Endothelial cell of umbilical vein (primary cell): ENCODE data around the gene XKRX. TPM values are rescaled to one million over a fixed set of nuclear protein-coding genes. Genes with fewer than 3 reads are reported as not detected.
A peak's percentile ranks its signal among the peaks of the same experiment; 100 is the strongest.

ENCODE experiments used
- BruUV-seq: library from RNA; stranded (reverse); fragments of 400-500 nt; replicated peaks from 2 replicates; lab custom pipeline; 2021; lab: Mats Ljungman, UMichigan
- CTCF ChIA-PET: fragments of 300-600, 350-600 bp; sonication (Branson Sonifier 250); formaldehyde crosslinking; loops from one replicate; lab custom pipeline; 2021; ENCODE audit warnings: antibody characterized with exemption, inconsistent platforms; lab: Charles Lee
- POLR2A ChIA-PET: fragments of 300-600, 350-600 bp; sonication (Branson Sonifier 250); formaldehyde crosslinking; loops from one replicate; lab custom pipeline; 2021; ENCODE audit warnings: antibody characterized with exemption, inconsistent platforms; lab: Charles Lee
- DNase-seq: peaks from one replicate; pipeline ENCODE4 v3.0.0-alpha.2; 2011; ENCODE audit warnings: low read depth, low spot score
- FAIRE-seq: peaks from 2 replicates; lab custom pipeline; 2011; peaks lifted over from hg19 to GRCh38; lab: Jason Lieb, UNC
- H2AFZ ChIP-seq: 2 replicates; pipeline ENCODE4 v1.6.0; 2012; ENCODE audit warnings: low read depth, low read length, control low read depth, inconsistent platforms
- H3K27ac ChIP-seq: 2 replicates; pipeline ENCODE4 v1.5.1; 2011; ENCODE audit warnings: low read depth, mild to moderate bottlenecking, control low read depth, low read length, moderate library complexity; ENCODE audit not compliant: insufficient read depth
- H3K27me3 ChIP-seq, 2 experiments: 2 replicates each; pipeline versions ENCODE4 v1.6.0 to v1.6.1; 2011; ENCODE audit warnings: low read length in 2 of 2, mixed read lengths in 1 of 2; ENCODE audit not compliant: control insufficient read depth in 2 of 2, insufficient read depth in 2 of 2
- H3K36me3 ChIP-seq, 2 experiments: 2 replicates in 1 of 2; 3 replicates in 1 of 2; pipeline ENCODE4 v1.5.1; 2011; ENCODE audit warnings: low read length in 2 of 2, mild to moderate bottlenecking in 1 of 2, moderate library complexity in 1 of 2; ENCODE audit not compliant: control insufficient read depth in 2 of 2, insufficient read depth in 2 of 2; ENCODE audit errors: extremely low read depth in 1 of 2
- H3K4me1 ChIP-seq: 3 replicates; pipeline ENCODE4 v1.5.1; 2011; ENCODE audit warnings: mild to moderate bottlenecking, low read length; ENCODE audit not compliant: control insufficient read depth, insufficient read depth; ENCODE audit errors: extremely low read depth
- H3K4me2 ChIP-seq: 2 replicates; pipeline ENCODE4 v1.6.1; 2011; ENCODE audit warnings: low read length, control low read depth, mixed read lengths; ENCODE audit not compliant: insufficient read depth
- H3K4me3 ChIP-seq, 3 experiments: fragments of 200-600 bp in 1 of 3; sonication (generic), shearing (Covaris generic) in 1 of 3; replicated peaks in 1 of 3; 2 replicates each; pipeline ENCODE4 v1.5.1; 2011 to 2016; ENCODE audit warnings: control low read depth in 3 of 3, low read length in 3 of 3, mild to moderate bottlenecking in 2 of 3, inconsistent platforms in 1 of 3, low read depth in 1 of 3, moderate library complexity in 1 of 3; ENCODE audit not compliant: insufficient read depth in 1 of 3
- H3K79me2 ChIP-seq: 2 replicates; pipeline ENCODE4 v1.6.0; 2012; ENCODE audit warnings: low read length, inconsistent platforms; ENCODE audit not compliant: control insufficient read depth, insufficient read depth
- H3K9ac ChIP-seq: replicated peaks from 2 replicates; pipeline ENCODE3; 2011; ENCODE audit warnings: low read length, control low read depth; ENCODE audit not compliant: insufficient read depth; ENCODE audit errors: extremely low read depth
- H3K9me1 ChIP-seq: replicated peaks from 3 replicates; pipeline ENCODE4 v1.6.0; 2011; ENCODE audit warnings: mild to moderate bottlenecking, low read length; ENCODE audit not compliant: control insufficient read depth, insufficient read depth; ENCODE audit errors: extremely low read depth
- H3K9me3 ChIP-seq: replicated peaks from 2 replicates; pipeline ENCODE4 v1.5.1; 2012; ENCODE audit warnings: low read length, inconsistent platforms; ENCODE audit not compliant: control insufficient read depth, insufficient read depth
- H4K20me1 ChIP-seq: replicated peaks from 2 replicates; pipeline ENCODE3; 2011; ENCODE audit warnings: mild to moderate bottlenecking, low read length; ENCODE audit not compliant: control insufficient read depth, insufficient read depth; ENCODE audit errors: extremely low read depth
- EZH2 ChIP-seq: IDR thresholded peaks from 2 replicates; pipeline ENCODE4 v1.6.1; 2012; ENCODE audit warnings: borderline replicate concordance, low read depth, mild to moderate bottlenecking, moderate library complexity, low read length, inconsistent platforms; ENCODE audit not compliant: severe bottlenecking
- FOS ChIP-seq: IDR thresholded peaks from 2 replicates; pipeline ENCODE4 v1.6.1; 2011; ENCODE audit warnings: mild to moderate bottlenecking, low read length, moderate library complexity, borderline replicate concordance; ENCODE audit not compliant: insufficient read depth
- GATA2 ChIP-seq: IDR thresholded peaks from 2 replicates; pipeline ENCODE4 v1.7.0; 2011; ENCODE audit warnings: low read depth, mild to moderate bottlenecking, moderate library complexity, mixed read lengths, low read length; ENCODE audit not compliant: insufficient read length, insufficient read depth
- JUN ChIP-seq: IDR thresholded peaks from 2 replicates; pipeline ENCODE4 v1.6.1; 2011; ENCODE audit warnings: borderline replicate concordance, low read depth; ENCODE audit not compliant: insufficient read length, insufficient read depth
- MYC ChIP-seq: IDR thresholded peaks from one replicate; pipeline ENCODE4 v1.6.1; 2011; ENCODE audit warnings: mild to moderate bottlenecking, low read depth, low read length
- POLR2A ChIP-seq: IDR thresholded peaks from 2 replicates; pipeline ENCODE4 v1.6.1; 2012; ENCODE audit warnings: low read depth, mild to moderate bottlenecking, control low read depth, low read length
- POLR2AphosphoS5 ChIP-seq: IDR thresholded peaks from 2 replicates; pipeline ENCODE4 v1.6.1; 2012; ENCODE audit warnings: low read depth, mild to moderate bottlenecking, control low read depth, low read length, moderate library complexity; ENCODE audit not compliant: insufficient read depth
- dilution Hi-C: fragments of 300-500 bp; cut with MboI; formaldehyde crosslinking; loops from one replicate; pipeline ENCODE4 v1.15.0; 2019; ENCODE audit warnings: low sequenced_read_pairs; ENCODE audit not compliant: extremely low pct_ligation_motif_present
- intact Hi-C: fragments of 100-400 bp; cut with micrococcal nuclease; formaldehyde crosslinking; loops from one replicate; pipeline ENCODE4 v1.10.0; 2022
- polyA plus RNA-seq, 4 experiments: library from polyadenylated mRNA; depleted of rRNA in 3 of 4; stranded (reverse) in 3 of 4; unstranded in 1 of 4; fragments of >200 nt; gene quantifications; 2 replicates each; pipeline versions ENCODE4 v1.2.1 to v1.2.3, GENCODE V29; 2011 to 2012; ENCODE audit warnings: missing spikeins in 1 of 4
- total RNA-seq: library from RNA; stranded (reverse); gene quantifications from 2 replicates; pipeline ENCODE4 v1.2.3, GENCODE V29; 2021
- TF ChIP-seq, protein P1 (sequence below): IDR thresholded peaks from 2 replicates; pipeline ENCODE4 v1.6.1; 2011; ENCODE audit not compliant: insufficient read depth, insufficient read length
- TF ChIP-seq, protein P2 (sequence below), 2 donors: IDR thresholded peaks; 1 replicate in 1 of 2; 2 replicates in 1 of 2; pipeline ENCODE4 v1.5.1; 2011; ENCODE audit warnings: low read length in 2 of 2, mild to moderate bottlenecking in 2 of 2, moderate library complexity in 2 of 2, control low read depth in 1 of 2, inconsistent platforms in 1 of 2, low read depth in 1 of 2; ENCODE audit not compliant: insufficient read depth in 1 of 2; ENCODE audit errors: extremely low read depth in 1 of 2

XKRX gene
- total and polyA plus RNA-seq, 2 donors (not counting 3 experiments of a cell fraction or from before 2014, with no cell fraction given): 0.33 to 0.88 TPM

DNA sequence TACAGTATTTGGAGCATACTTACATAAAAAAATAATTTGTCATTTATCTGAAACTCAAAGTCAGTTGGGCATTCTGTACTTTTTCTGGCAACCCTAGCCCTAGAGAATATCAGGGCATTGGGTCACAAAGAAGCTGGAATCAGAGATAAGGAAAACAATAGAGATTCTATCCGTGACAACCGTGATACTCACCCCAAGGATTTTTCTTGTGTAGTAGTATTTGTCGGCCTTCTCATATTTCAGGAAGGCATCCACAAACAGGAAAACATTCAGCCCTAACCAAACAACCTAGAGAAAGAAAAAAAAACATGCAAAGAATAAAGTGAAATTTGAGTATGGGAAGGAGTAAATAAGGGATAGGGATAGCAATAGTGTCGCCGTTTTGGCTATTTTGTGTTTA lies 58.2 kb downstream of the XKRX start:
- Histone ChIP-seq H3K4me1 (peaks cover 14% of the 10 kb centered on the region), H3K79me2 (no peaks in the 10 kb centered on the region), H3K4me2 (peak overlapping the region; percentile 67), H2AFZ (no peak overlapping the region), H3K9me3 (no peaks in the 10 kb centered on the region), H3K27ac (no peak overlapping the region), H3K4me3 (no peak overlapping the region), H3K27me3 (no peaks in the 10 kb centered on the region), H4K20me1 (no peaks in the 10 kb centered on the region), H3K36me3 (no peaks in the 10 kb centered on the region), H3K9me1 (no peaks in the 10 kb centered on the region), H3K9ac (no peak overlapping the region)
- DNase-seq (peak; percentile 67), FAIRE-seq (peak; percentile 86)
- ChIA-PET POLR2A (no interaction called here), CTCF (interaction anchor here (0.7 kb wide), 1 partner anchor 12 kb away, joined by 3 read pairs; no protein-coding TSS in a partner anchor)
- dilution Hi-C loops: no loop called here
- intact Hi-C loops: no loop called here
- TF ChIP-seq JUN (no peak), GATA2 (peak; percentile 70)
- no TSS peak for BruUV-seq

DNA sequence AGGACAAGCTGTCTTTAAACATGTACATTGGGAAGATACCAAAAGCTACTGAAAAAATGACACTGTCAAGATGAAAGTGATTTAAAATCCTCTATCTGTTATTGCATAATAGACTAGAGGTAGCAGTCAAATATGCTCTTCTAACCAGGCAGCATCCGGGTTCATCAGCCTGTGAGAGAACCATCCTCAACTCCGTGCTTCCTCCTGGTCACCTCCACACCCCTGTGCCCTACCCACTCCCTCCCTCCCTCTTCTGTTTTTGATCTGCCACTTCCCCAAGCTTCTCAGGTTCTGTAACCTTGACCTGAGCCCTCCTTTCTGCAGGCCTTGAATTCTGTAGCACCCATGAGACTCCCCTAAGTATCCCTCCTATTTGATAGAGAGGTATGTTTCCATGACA lies 60.4 kb downstream of the XKRX start:
- no peaks in the 10 kb centered on the region for H3K9me3 ChIP-seq
- H3K36me3 ChIP-seq: no peaks in the 10 kb centered on the region
- POLR2A ChIA-PET: no interaction called here
- no peaks in the 10 kb centered on the region for H3K9me1 ChIP-seq
- H3K4me1 ChIP-seq: peaks cover 25% of the 10 kb centered on the region
- dilution Hi-C loops (no loop called here), intact Hi-C loops (no loop called here)
- CTCF ChIA-PET: no interaction called here
- no TSS peak for BruUV-seq
- no peak overlapping the region for H2AFZ ChIP-seq
- H4K20me1 ChIP-seq: no peaks in the 10 kb centered on the region
- FAIRE-seq: no peak
- H3K27me3 ChIP-seq: no peaks in the 10 kb centered on the region
- H3K4me3 ChIP-seq: no peak overlapping the region
- H3K9ac ChIP-seq: no peak overlapping the region
- H3K79me2 ChIP-seq: no peaks in the 10 kb centered on the region
- H3K4me2 ChIP-seq: no peak overlapping the region
- TF ChIP-seq POLR2A: no peak
- TF ChIP-seq JUN: no peak
- TF ChIP-seq POLR2AphosphoS5: no peak
- no peak for TF ChIP-seq GATA2
- TF ChIP-seq, protein P1, sequence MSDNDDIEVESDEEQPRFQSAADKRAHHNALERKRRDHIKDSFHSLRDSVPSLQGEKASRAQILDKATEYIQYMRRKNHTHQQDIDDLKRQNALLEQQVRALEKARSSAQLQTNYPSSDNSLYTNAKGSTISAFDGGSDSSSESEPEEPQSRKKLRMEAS: no peak
- TF ChIP-seq, protein P2, sequence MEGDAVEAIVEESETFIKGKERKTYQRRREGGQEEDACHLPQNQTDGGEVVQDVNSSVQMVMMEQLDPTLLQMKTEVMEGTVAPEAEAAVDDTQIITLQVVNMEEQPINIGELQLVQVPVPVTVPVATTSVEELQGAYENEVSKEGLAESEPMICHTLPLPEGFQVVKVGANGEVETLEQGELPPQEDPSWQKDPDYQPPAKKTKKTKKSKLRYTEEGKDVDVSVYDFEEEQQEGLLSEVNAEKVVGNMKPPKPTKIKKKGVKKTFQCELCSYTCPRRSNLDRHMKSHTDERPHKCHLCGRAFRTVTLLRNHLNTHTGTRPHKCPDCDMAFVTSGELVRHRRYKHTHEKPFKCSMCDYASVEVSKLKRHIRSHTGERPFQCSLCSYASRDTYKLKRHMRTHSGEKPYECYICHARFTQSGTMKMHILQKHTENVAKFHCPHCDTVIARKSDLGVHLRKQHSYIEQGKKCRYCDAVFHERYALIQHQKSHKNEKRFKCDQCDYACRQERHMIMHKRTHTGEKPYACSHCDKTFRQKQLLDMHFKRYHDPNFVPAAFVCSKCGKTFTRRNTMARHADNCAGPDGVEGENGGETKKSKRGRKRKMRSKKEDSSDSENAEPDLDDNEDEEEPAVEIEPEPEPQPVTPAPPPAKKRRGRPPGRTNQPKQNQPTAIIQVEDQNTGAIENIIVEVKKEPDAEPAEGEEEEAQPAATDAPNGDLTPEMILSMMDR (IDR thresholded peaks at IDR 0.05; ENCODE audit: extremely low read depth in 1 of 2, insufficient read depth in 1 of 2, low read depth in 1 of 2, low read length in 2 of 2): no peak
- no peak for TF ChIP-seq EZH2
- no peak for TF ChIP-seq MYC
- no peak for TF ChIP-seq FOS
- DNase-seq: no peak
- H3K27ac ChIP-seq: no peak overlapping the region
